ENCODE data around the gene FOXM1.
A peak's percentile ranks its signal among the peaks of the same experiment; 100 is the strongest.

The FOXM1 gene

DNA sequence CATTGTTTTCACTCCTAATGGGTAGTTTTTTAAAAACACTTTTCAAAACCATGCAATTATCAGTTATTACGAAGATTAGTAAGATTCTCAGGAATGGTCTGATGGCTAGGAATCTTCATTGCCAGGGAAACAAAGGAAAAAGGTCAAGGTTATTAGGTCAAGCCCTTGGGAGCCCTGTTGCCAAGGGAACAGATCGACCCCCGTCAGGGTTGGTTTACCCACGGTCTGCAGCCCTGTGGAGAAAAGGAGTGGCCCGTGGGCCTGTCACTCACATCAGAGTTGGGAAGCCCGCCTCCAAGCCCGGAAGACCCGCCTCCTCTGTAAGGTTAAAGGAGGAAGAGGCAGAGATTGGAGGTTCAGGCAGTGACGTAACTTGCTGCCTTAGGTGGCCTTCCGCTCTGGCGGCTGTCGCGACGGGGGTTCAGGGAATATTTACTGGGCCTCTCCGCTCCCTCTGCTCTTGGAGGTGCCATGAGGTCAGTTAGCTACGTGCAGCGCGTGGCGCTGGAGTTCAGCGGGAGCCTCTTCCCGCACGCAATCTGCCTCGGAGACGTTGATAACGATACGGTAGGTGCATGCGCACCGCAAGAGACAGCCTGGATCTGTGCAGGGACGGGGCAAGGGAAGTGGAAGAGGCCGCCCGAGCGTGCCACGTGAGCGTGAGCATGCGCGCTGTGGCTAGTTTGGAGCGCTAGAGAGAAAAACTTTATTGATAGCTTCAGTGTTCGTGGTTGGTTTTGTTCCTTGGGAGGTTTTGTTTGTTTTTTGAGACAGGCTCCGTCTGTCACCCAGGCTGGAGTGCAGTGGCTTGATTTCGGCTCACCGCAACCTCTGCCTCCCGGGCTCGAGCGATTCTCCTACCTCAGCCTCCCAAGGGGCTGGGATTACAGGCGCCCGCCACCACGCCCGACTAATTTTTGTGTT, 64.4 kb downstream of the FOXM1 start, which contains the start of gene ITFG2:
TSS of gene ITFG2 (plus strand) at position 379 of the 924 bp plus-strand sequence. CDS start at position 472, 93 bp downstream.
- DNase-seq (ENCODE audit: extremely low read depth in 1 of 2, low read depth in 1 of 2), result peak; percentile 90 to 91

DNA sequence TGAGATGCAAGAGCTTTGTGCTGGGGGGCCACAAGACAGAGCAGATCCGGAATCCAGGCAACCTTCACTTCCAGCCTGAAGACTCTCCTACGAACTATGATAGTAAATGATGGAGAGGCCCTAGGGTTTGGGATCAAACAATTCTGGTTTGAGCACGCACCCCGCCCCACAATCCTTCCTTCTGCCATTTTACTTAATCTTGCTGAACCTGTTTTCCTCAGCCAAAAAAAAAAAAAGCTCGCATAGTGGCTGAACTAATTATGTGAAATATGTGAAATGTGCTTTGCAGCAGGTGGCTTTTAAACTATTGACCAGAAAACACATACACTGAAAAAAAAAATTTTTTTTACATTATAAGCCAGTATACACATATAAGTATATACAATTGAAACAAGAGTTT, 65.2 kb downstream of the FOXM1 start:
- no peak for DNase-seq (ENCODE audit: extremely low read depth in 1 of 2, low read depth in 1 of 2)

Data from activated CD8-positive, alpha-beta memory T cell treated with anti-CD3 and anti-CD28 coated beads for 1 hour (primary cell).